ENCODE results near the gene MYO18A.

Gene MYO18A

DNA sequence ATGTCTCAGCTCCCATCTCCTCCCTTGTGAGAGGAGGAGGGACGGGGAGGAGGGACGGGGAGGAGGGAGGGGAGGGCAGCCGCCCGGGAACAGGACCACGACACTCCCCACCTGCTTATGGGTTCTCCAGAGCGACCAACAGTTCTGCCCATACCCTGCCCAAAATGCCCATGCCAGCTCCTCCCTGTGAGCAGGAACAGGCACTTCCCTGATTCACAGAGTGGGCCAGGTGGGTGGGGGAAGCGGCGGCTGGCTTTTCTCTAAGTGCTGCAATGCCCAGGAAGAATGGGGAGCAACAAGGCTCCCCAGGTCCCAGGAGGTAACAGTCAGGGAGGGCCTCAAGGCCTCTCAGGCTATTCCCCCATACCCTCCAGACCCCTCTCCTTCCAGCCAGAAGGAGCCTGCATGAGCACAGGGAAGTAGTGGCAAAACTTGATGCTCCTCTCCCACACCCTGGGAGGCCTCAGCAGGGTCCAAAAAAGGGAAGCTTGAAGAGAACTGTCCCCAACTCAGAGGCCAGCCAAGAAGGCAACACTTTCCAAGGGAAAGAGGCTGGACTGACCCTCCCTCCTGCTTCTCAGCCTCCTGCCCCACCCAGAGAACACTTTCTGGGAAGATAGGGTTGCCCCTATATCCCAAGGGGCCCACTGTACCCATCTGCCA, 53.8 kb downstream of the MYO18A start:
- no peaks in the 10 kb centered on the region for H3K27me3 ChIP-seq (ENCODE audit: insufficient read depth, insufficient read length)
- peaks cover 10% of the 10 kb centered on the region for H3K4me1 ChIP-seq (ENCODE audit: insufficient read depth, insufficient read length)
- no peaks in the 10 kb centered on the region for H3K9me3 ChIP-seq (ENCODE audit: insufficient read depth, low read length)
- no peak for DNase-seq (ENCODE audit: low read depth, low spot score)
- TF ChIP-seq SUZ12 (IDR thresholded peaks at IDR 0.05; ENCODE audit: extremely low read depth, insufficient read depth, insufficient read length) (no peak), ZNF274 (IDR thresholded peaks at IDR 0.05; ENCODE audit: low read depth, low read length) (no peak), YY1 (IDR thresholded peaks at IDR 0.05; ENCODE audit: insufficient read depth, insufficient read length) (no peak)
- no peak overlapping the region for H3K9ac ChIP-seq (ENCODE audit: insufficient read length, low read depth)
- H3K4me3 ChIP-seq (ENCODE audit: insufficient read length, low read depth), result no peak overlapping the region
- H3K36me3 ChIP-seq (ENCODE audit: insufficient read depth, insufficient read length, low read length), result peaks cover 14% of the 10 kb centered on the region

DNA sequence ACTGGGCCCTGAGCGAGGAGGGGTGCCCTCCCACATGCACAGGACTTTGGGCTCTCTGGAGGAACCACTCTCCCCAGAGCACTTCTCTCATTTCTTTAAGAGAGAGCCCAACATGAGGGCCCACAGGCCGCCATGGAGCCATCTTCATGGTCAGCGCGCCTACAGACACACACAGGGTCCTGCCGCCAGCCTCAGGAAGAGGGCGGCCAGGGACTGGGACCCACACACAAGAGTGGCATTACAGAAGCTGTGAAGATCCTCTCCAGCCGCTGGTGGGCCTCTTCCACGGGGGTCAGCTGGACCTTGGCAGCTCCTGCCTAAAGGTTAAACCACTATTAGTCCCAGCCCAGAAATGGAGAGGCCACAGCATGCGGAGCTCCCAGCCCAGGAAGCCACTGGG, 54.5 kb downstream of the MYO18A start:
- Histone ChIP-seq H3K36me3 (ENCODE audit: insufficient read depth, insufficient read length, low read length) (peaks cover 20% of the 10 kb centered on the region), H3K9ac (ENCODE audit: insufficient read length, low read depth) (no peak overlapping the region), H3K4me3 (ENCODE audit: insufficient read length, low read depth) (no peak overlapping the region), H3K9me3 (ENCODE audit: insufficient read depth, low read length) (no peaks in the 10 kb centered on the region), H3K4me1 (ENCODE audit: insufficient read depth, insufficient read length) (peaks cover 10% of the 10 kb centered on the region), H3K27me3 (ENCODE audit: insufficient read depth, insufficient read length) (no peaks in the 10 kb centered on the region)
- DNase-seq (ENCODE audit: low read depth, low spot score), result no peak
- no peak for TF ChIP-seq SUZ12 (IDR thresholded peaks at IDR 0.05; ENCODE audit: extremely low read depth, insufficient read depth, insufficient read length)
- no peak for TF ChIP-seq YY1 (IDR thresholded peaks at IDR 0.05; ENCODE audit: insufficient read depth, insufficient read length)
- TF ChIP-seq ZNF274 (IDR thresholded peaks at IDR 0.05; ENCODE audit: low read depth, low read length), result no peak

GRCh38 chr17:29124925-29125273, 55.3 kb downstream of the MYO18A start:
- H3K27me3 ChIP-seq (ENCODE audit: insufficient read depth, insufficient read length), result no peaks in the 10 kb centered on the region
- no peak overlapping the region for H3K9ac ChIP-seq (ENCODE audit: insufficient read length, low read depth)
- no peak for TF ChIP-seq ZNF274 (IDR thresholded peaks at IDR 0.05; ENCODE audit: low read depth, low read length)
- TF ChIP-seq SUZ12 (IDR thresholded peaks at IDR 0.05; ENCODE audit: extremely low read depth, insufficient read depth, insufficient read length), result no peak
- no peak for TF ChIP-seq YY1 (IDR thresholded peaks at IDR 0.05; ENCODE audit: insufficient read depth, insufficient read length)
- no peak for DNase-seq (ENCODE audit: low read depth, low spot score)
- H3K36me3 ChIP-seq (ENCODE audit: insufficient read depth, insufficient read length, low read length), result peaks cover 28% of the 10 kb centered on the region
- no peaks in the 10 kb centered on the region for H3K9me3 ChIP-seq (ENCODE audit: insufficient read depth, low read length)
- peaks cover 10% of the 10 kb centered on the region for H3K4me1 ChIP-seq (ENCODE audit: insufficient read depth, insufficient read length)
- no peak overlapping the region for H3K4me3 ChIP-seq (ENCODE audit: insufficient read length, low read depth)

GRCh38 chr17:29124135-29124924, 55.9 kb downstream of the MYO18A start:
- no peak overlapping the region for H3K9ac ChIP-seq (ENCODE audit: insufficient read length, low read depth)
- peak; percentile 51 for DNase-seq (ENCODE audit: low read depth, low spot score)
- H3K27me3 ChIP-seq (ENCODE audit: insufficient read depth, insufficient read length), result no peaks in the 10 kb centered on the region
- no peak for TF ChIP-seq SUZ12 (IDR thresholded peaks at IDR 0.05; ENCODE audit: extremely low read depth, insufficient read depth, insufficient read length)
- H3K36me3 ChIP-seq (ENCODE audit: insufficient read depth, insufficient read length, low read length), result peaks cover 29% of the 10 kb centered on the region
- peaks cover 10% of the 10 kb centered on the region for H3K4me1 ChIP-seq (ENCODE audit: insufficient read depth, insufficient read length)
- H3K4me3 ChIP-seq (ENCODE audit: insufficient read length, low read depth), result no peak overlapping the region
- H3K9me3 ChIP-seq (ENCODE audit: insufficient read depth, low read length), result no peaks in the 10 kb centered on the region

DNA sequence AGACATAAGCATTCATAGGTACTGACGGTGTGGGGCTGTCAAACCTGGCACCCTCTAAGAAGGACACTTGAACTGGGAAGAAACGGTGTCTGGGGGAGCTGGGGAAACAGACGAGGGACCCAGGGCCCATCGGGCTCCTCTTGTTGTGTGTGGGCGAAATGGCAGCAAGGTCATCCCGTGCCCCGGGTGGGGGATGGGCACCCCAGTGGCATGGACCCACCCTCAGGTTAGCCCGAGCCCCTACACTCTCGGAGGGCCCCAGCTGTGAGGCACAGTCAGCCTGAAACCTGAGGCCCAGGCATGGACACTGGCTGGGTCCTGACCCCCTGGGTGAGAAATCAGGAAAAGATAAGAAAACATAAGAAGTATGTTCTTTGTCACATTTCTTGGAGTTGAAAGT, 57.1 kb downstream of the MYO18A start:
- no peak for DNase-seq (ENCODE audit: low read depth, low spot score)
- no peak for TF ChIP-seq ZNF274 (IDR thresholded peaks at IDR 0.05; ENCODE audit: low read depth, low read length)
- no peak for TF ChIP-seq YY1 (IDR thresholded peaks at IDR 0.05; ENCODE audit: insufficient read depth, insufficient read length)
- TF ChIP-seq SUZ12 (IDR thresholded peaks at IDR 0.05; ENCODE audit: extremely low read depth, insufficient read depth, insufficient read length), result no peak
- H3K9me3 ChIP-seq (ENCODE audit: insufficient read depth, low read length), result no peaks in the 10 kb centered on the region
- H3K4me3 ChIP-seq (ENCODE audit: insufficient read length, low read depth), result no peak overlapping the region
- no peaks in the 10 kb centered on the region for H3K27me3 ChIP-seq (ENCODE audit: insufficient read depth, insufficient read length)
- H3K36me3 ChIP-seq (ENCODE audit: insufficient read depth, insufficient read length, low read length), result peaks cover 35% of the 10 kb centered on the region
- H3K9ac ChIP-seq (ENCODE audit: insufficient read length, low read depth), result no peak overlapping the region
- peaks cover 10% of the 10 kb centered on the region for H3K4me1 ChIP-seq (ENCODE audit: insufficient read depth, insufficient read length)

DNA sequence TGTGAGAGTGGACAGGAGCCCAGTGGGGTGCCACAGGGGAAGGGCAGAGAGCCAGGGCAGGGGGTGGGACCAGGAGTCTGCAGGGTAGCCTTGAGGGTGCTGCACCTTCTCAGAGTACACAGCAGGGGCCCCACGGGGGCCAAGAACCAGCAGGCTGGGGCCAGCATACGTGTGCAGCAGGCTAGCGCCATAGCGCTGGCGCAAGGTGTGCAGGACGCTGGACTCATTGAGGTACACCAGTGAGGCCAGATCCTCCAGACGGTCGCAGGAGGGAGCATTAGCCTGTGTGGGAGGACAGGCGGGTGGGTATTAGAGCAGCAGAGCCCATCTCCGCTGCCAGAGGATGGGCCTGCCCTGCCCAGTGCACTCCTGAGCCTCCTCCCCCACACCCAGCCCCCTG, 58.8 kb downstream of the MYO18A start:
- Histone ChIP-seq H3K36me3 (ENCODE audit: insufficient read depth, insufficient read length, low read length) (peaks cover 32% of the 10 kb centered on the region), H3K9me3 (ENCODE audit: insufficient read depth, low read length) (no peaks in the 10 kb centered on the region), H3K27me3 (ENCODE audit: insufficient read depth, insufficient read length) (no peaks in the 10 kb centered on the region), H3K4me1 (ENCODE audit: insufficient read depth, insufficient read length) (peaks cover 9% of the 10 kb centered on the region), H3K9ac (ENCODE audit: insufficient read length, low read depth) (no peak overlapping the region), H3K4me3 (ENCODE audit: insufficient read length, low read depth) (no peak overlapping the region)
- no peak for TF ChIP-seq SUZ12 (IDR thresholded peaks at IDR 0.05; ENCODE audit: extremely low read depth, insufficient read depth, insufficient read length)
- TF ChIP-seq YY1 (IDR thresholded peaks at IDR 0.05; ENCODE audit: insufficient read depth, insufficient read length), result no peak
- TF ChIP-seq ZNF274 (IDR thresholded peaks at IDR 0.05; ENCODE audit: low read depth, low read length), result no peak
- DNase-seq (ENCODE audit: low read depth, low spot score), result no peak

DNA sequence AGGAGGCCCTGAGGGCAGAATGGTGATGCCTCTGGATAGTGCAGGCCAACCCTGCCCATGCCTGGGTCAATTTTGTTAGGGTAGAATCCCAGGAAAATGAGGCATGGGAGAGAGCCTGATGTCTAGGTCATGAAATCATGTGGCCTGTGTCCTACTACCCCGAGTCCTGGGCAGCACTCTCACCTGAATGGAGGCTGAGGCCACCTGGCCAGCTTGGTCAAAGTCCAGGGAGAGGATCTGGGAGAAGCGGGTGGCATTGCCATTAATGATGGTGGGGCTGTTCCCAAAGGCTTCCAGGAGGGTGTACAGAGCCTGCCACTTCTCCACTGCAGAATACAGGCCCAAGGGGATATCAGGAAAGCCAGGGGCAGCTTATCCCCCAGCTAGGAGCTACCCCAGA, 59.8 kb downstream of the MYO18A start:
- no peak overlapping the region for H3K4me3 ChIP-seq (ENCODE audit: insufficient read length, low read depth)
- H3K27me3 ChIP-seq (ENCODE audit: insufficient read depth, insufficient read length), result no peaks in the 10 kb centered on the region
- peaks cover 32% of the 10 kb centered on the region for H3K36me3 ChIP-seq (ENCODE audit: insufficient read depth, insufficient read length, low read length)
- TF ChIP-seq SUZ12 (IDR thresholded peaks at IDR 0.05; ENCODE audit: extremely low read depth, insufficient read depth, insufficient read length) (no peak), ZNF274 (IDR thresholded peaks at IDR 0.05; ENCODE audit: low read depth, low read length) (no peak), YY1 (IDR thresholded peaks at IDR 0.05; ENCODE audit: insufficient read depth, insufficient read length) (no peak)
- H3K4me1 ChIP-seq (ENCODE audit: insufficient read depth, insufficient read length), result peaks cover 14% of the 10 kb centered on the region
- no peak overlapping the region for H3K9ac ChIP-seq (ENCODE audit: insufficient read length, low read depth)
- no peak for DNase-seq (ENCODE audit: low read depth, low spot score)
- no peaks in the 10 kb centered on the region for H3K9me3 ChIP-seq (ENCODE audit: insufficient read depth, low read length)
